HepG2 (cell line): ENCODE measurements around the gene NSFL1C. TPM values are rescaled to one million over a fixed set of nuclear protein-coding genes. Genes with fewer than 3 reads are reported as not detected.

Experiments
- ATAC-seq: fragments of 200-7000 bp; cut with Tn5 transposase; 3 replicates; pipeline ENCODE4 v1.9.1; 2020; ENCODE audit warnings: mild to moderate bottlenecking, moderate library complexity
- BruUV-seq: library from RNA; stranded (reverse); fragments of 400-500 nt; replicated peaks from 2 replicates; lab custom pipeline; 2021; lab: Mats Ljungman, UMichigan
- CTCF ChIA-PET: fragments of 300-600 bp; formaldehyde crosslinking; extraction: SDS; loops from one replicate; lab custom pipeline; 2021; ENCODE audit warnings: low total read pairs, inconsistent platforms, low intra/inter-chr PET ratio; lab: Yijun Ruan, JAX
- POLR2A ChIA-PET: fragments of 350-600 bp; sonication (Branson Sonifier 250); formaldehyde crosslinking; loops from one replicate; lab custom pipeline; 2020; ENCODE audit warnings: antibody characterized with exemption, inconsistent platforms; lab: Yijun Ruan, JAX
- DNase-seq: peaks from one replicate; pipeline ENCODE4 v3.0.0-alpha.2; 2015; ENCODE audit warnings: low spot score
- FAIRE-seq: peaks from 3 replicates; lab custom pipeline; 2011; peaks lifted over from hg19 to GRCh38; lab: Jason Lieb, UNC
- H2AFZ ChIP-seq: one replicate; pipeline ENCODE4 v1.6.1; 2011; ENCODE audit warnings: low read length, inconsistent platforms
- H3K27ac ChIP-seq: fragments of 300-600 bp; 3 replicates; pipeline ENCODE4 v1.8.0; 2011; ENCODE audit warnings: mixed run types, mild to moderate bottlenecking, mixed read lengths, low read length, inconsistent platforms; ENCODE audit not compliant: insufficient read depth; ENCODE audit errors: extremely low read length
- H3K27me3 ChIP-seq, 2 experiments: fragments of 200-600 bp in 1 of 2; 2 replicates in 1 of 2; 3 replicates in 1 of 2; pipeline versions ENCODE4 v1.6.0 to v1.8.0; 2011; ENCODE audit warnings: low read length in 2 of 2, mild to moderate bottlenecking in 2 of 2, moderate library complexity in 2 of 2, inconsistent platforms in 1 of 2; ENCODE audit not compliant: insufficient read depth in 2 of 2, control insufficient read depth in 1 of 2
- H3K36me3 ChIP-seq, 2 experiments: fragments of 200-600 bp in 1 of 2; replicated peaks in 1 of 2; 2 replicates in 1 of 2; 3 replicates in 1 of 2; pipeline versions ENCODE4 v1.5.1 to v1.8.0; 2011; ENCODE audit warnings: low read length in 2 of 2, inconsistent platforms in 1 of 2; ENCODE audit not compliant: insufficient read depth in 2 of 2, control insufficient read depth in 1 of 2
- H3K4me1 ChIP-seq: 2 replicates; pipeline ENCODE4 v1.5.1; 2012; ENCODE audit warnings: low read length, inconsistent platforms; ENCODE audit not compliant: insufficient read depth
- H3K4me2 ChIP-seq: 2 replicates; pipeline ENCODE4 v1.6.0; 2011; ENCODE audit warnings: low read depth, low read length, inconsistent platforms
- H3K4me3 ChIP-seq, 3 experiments: fragments of 200-600 bp in 1 of 3; sonication (generic), shearing (Covaris generic) in 1 of 3; replicated peaks in 1 of 3; 2 replicates each; pipeline ENCODE4 v1.5.1; 2011 to 2016; ENCODE audit warnings: low read length in 3 of 3, inconsistent platforms in 2 of 3, low read depth in 2 of 3, mild to moderate bottlenecking in 2 of 3, control low read depth in 1 of 3, mixed read lengths in 1 of 3; ENCODE audit not compliant: insufficient read depth in 1 of 3
- H3K79me2 ChIP-seq: one replicate; pipeline ENCODE4 v1.6.1; 2011; ENCODE audit warnings: low read length, inconsistent platforms; ENCODE audit not compliant: insufficient read depth
- H3K9ac ChIP-seq: 2 replicates; pipeline ENCODE4 v1.6.0; 2011; ENCODE audit warnings: mild to moderate bottlenecking, low read depth, low read length, inconsistent platforms; ENCODE audit not compliant: insufficient read depth
- H3K9me3 ChIP-seq: 2 replicates; pipeline ENCODE4 v1.5.1; 2012; ENCODE audit warnings: mild to moderate bottlenecking, low read length
- H4K20me1 ChIP-seq: 2 replicates; pipeline ENCODE4 v1.6.0; 2011; ENCODE audit warnings: inconsistent platforms, mild to moderate bottlenecking, low read length, moderate library complexity; ENCODE audit not compliant: insufficient read depth
- AGO2 ChIP-seq: fragments of 200-400 bp; formaldehyde crosslinking; optimal IDR thresholded peaks from 2 replicates; pipeline ENCODE3; 2017; ENCODE audit warnings: mild to moderate bottlenecking, low read depth, low read length, moderate library complexity
- DMAP1 ChIP-seq: IDR thresholded peaks from 2 replicates; pipeline ENCODE4 v1.6.1; 2016
- GATA4 ChIP-seq: sonication (generic); IDR thresholded peaks from 2 replicates; pipeline ENCODE4 v1.6.1; 2016; ENCODE audit warnings: antibody characterized with exemption, low read depth, borderline replicate concordance
- MTA1 ChIP-seq: sonication (generic); formaldehyde crosslinking; IDR thresholded peaks from 2 replicates; pipeline ENCODE4 v1.4.0; 2020; ENCODE audit warnings: missing genetic modification reagents, mild to moderate bottlenecking, borderline replicate concordance
- SP4 ChIP-seq: sonication (generic); formaldehyde crosslinking; IDR thresholded peaks from 2 replicates; pipeline ENCODE4 v1.8.1; 2023; ENCODE audit warnings: mild to moderate bottlenecking, missing genetic modification reagents
- TOPORS ChIP-seq: sonication (generic); formaldehyde crosslinking; IDR thresholded peaks from 2 replicates; pipeline ENCODE4 v1.8.0; 2023; ENCODE audit warnings: mild to moderate bottlenecking, missing genetic modification reagents
- ZEB1 ChIP-seq: IDR thresholded peaks from 2 replicates; pipeline ENCODE4 v1.6.1; 2012; ENCODE audit warnings: mild to moderate bottlenecking, low read depth, inconsistent platforms; ENCODE audit not compliant: insufficient replicate concordance
- ZMYM4 ChIP-seq: sonication (generic); formaldehyde crosslinking; IDR thresholded peaks from 2 replicates; pipeline ENCODE4 v1.8.1; 2023; ENCODE audit warnings: mild to moderate bottlenecking, missing genetic modification reagents
- ZNF878 ChIP-seq: sonication (generic); formaldehyde crosslinking; IDR thresholded peaks from 2 replicates; pipeline ENCODE4 v1.8.1; 2023; ENCODE audit warnings: mild to moderate bottlenecking, missing genetic modification reagents, moderate library complexity
- WGBS: methylation state at CpG from one replicate; pipeline ENCODE4 v1.1.6; 2017; ENCODE audit warnings: low lambda C conversion rate; 5-methylcytosine and 5-hydroxymethylcytosine counted together
- in situ Hi-C: cut with HindIII; loops from 2 replicates; pipeline ENCODE4 v1.10.0; 2017; ENCODE audit warnings: low pct_unique_long_range_greater_than_20kb; ENCODE audit not compliant: extremely low pct_ligation_motif_present
- intact Hi-C: fragments of 100-400 bp; cut with micrococcal nuclease; formaldehyde crosslinking; loops from one replicate; pipeline ENCODE4 v1.10.0; 2022; ENCODE audit not compliant: unreplicated experiment
- polyA plus RNA-seq, 8 experiments: library from polyadenylated mRNA; depleted of rRNA in 3 of 8; stranded (reverse) in 7 of 8; unstranded in 1 of 8; fragments of >200 nt; fragmentation: Illumina TruSeq in 4 of 8; extraction: Trizol in 4 of 8; gene quantifications; 2 replicates each; pipeline versions ENCODE4 v1.2.1 to v1.2.3, GENCODE V29; 2011 to 2016; ENCODE audit warnings: low read depth in 4 of 8, missing spikeins in 1 of 8, mixed read lengths in 1 of 8; ENCODE audit not compliant: insufficient read depth in 1 of 8
- total RNA-seq, 5 experiments: library from RNA; depleted of rRNA; stranded (reverse); fragments of >200 nt; fragmentation: Illumina TruSeq; extraction: Trizol; gene quantifications; 2 replicates each; pipeline ENCODE4 v1.2.3, GENCODE V29; 2016; ENCODE audit warnings: low read depth in 1 of 5
- TF ChIP-seq, protein P1 (sequence below): sonication (generic); formaldehyde crosslinking; IDR thresholded peaks from 2 replicates; pipeline ENCODE4 v1.4.0; 2020; ENCODE audit warnings: missing genetic modification reagents
- TF ChIP-seq, protein P2 (sequence below): sonication (generic); formaldehyde crosslinking; IDR thresholded peaks from 2 replicates; pipeline ENCODE4 v1.4.0; 2020; ENCODE audit warnings: missing genetic modification reagents, borderline replicate concordance
- TF ChIP-seq, protein P3 (sequence below): sonication (generic); formaldehyde crosslinking; IDR thresholded peaks from 2 replicates; pipeline ENCODE4 v1.5.0; 2020; ENCODE audit warnings: mild to moderate bottlenecking, missing genetic modification reagents, moderate library complexity

The NSFL1C gene
- total and polyA plus RNA-seq, 2 of the 13 experiments (the other 11 are each of a cell fraction or from before 2014, with no cell fraction given): 22.9 to 62.7 TPM

DNA sequence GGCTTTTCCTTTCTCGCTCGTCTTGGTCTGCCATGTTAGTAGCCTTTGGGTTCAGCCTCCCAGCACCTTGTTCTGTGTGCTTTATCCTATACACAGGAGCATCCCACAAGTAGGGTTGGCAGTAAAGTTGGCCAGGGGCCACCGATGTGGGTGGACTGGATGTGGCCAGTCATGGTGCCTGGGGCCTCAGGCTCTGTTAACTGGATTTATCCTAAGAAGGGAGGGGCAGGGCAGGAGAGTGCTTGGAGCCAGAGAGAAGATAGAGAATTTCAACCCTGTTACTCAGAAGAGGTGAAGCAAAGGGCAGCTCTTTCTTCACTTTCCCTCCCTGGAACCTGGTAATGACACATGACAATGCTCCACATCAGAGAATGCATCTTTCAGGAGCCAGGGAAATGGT lies 38.7 kb upstream of the NSFL1C start:
- Histone ChIP-seq H3K9ac (no peak overlapping the region), H3K4me3 (no peak overlapping the region), H3K27ac (no peak overlapping the region), H3K4me2 (no peak overlapping the region), H3K36me3 (no peaks in the 10 kb centered on the region), H4K20me1 (no peaks in the 10 kb centered on the region), H3K79me2 (no peaks in the 10 kb centered on the region), H3K4me1 (peaks cover 4% of the 10 kb centered on the region; the same call in 1 of the 2 replicates), H2AFZ (no peak overlapping the region), H3K9me3 (no peaks in the 10 kb centered on the region), H3K27me3 (peaks cover 0 to 6% of the 10 kb centered on the region in 2 experiments; a peak in 3 of 5 replicates)
- FAIRE-seq (no peak), ATAC-seq (no peak), DNase-seq (no peak)
- ChIA-PET POLR2A (no interaction called here), CTCF (no interaction called here)
- intact Hi-C loops: no loop called here
- in situ Hi-C loops: no loop called here
- no TSS peak for BruUV-seq
- WGBS: 3% methylated on average over 3 of the region's 3 CpGs
- TF ChIP-seq GATA4 (no peak), MTA1 (CRISPR knock-in tag) (no peak), ZEB1 (no peak), ZNF878 (no peak)

DNA sequence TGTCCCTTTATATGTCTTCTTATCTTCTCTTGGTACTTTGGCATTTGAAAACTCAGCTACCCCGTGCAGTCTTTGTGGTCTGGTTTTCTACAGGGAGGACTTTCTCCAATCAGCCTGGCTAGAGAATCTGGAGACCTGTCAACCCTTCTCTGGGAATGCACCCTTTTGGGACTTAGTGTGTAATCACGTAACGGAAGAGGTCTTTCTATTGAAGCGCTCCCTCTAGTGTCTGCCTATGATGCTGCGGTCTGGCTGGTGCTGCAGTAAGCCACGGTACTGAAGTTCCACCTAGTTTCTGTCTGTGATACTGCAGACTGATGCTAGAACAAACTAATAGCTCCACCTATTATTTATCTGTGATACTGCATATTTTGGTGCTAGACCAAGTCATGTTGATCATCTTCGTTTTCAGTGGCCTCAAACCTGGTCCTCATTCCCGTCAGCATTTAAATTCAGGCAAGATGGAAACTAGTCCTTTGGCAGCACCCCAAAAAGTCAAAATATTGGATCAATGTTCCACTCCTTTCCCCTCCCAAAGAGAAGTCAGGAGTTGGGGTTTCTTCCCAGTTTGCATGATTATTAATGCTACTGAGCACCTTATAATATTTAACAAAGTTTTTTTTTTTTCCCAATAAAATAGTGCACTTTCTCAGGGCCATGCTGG lies 37.0 kb upstream of the NSFL1C start:
- H3K9me3 ChIP-seq: no peaks in the 10 kb centered on the region
- ATAC-seq (peak; percentile 100), FAIRE-seq (peak; percentile 97), DNase-seq (peak; percentile 94)
- H3K4me3 ChIP-seq: no peak overlapping the region
- no peak overlapping the region for H3K27ac ChIP-seq
- H3K79me2 ChIP-seq: no peaks in the 10 kb centered on the region
- H3K4me1 ChIP-seq: peaks cover 9% of the 10 kb centered on the region; the same call in 1 of the 2 replicates
- H2AFZ ChIP-seq: no peak overlapping the region
- CTCF ChIA-PET: interaction anchor here (0.7 to 2.6 kb wide), 7 partner anchors 33 to 291 kb away, joined by 3 to 30 read pairs (median 3); partner anchors contain the start of genes FKBP1A and NSFL1C
- POLR2A ChIA-PET: no interaction called here
- no peaks in the 10 kb centered on the region for H4K20me1 ChIP-seq
- in situ Hi-C loops: no loop called here
- no peak overlapping the region for H3K9ac ChIP-seq
- BruUV-seq: no TSS peak
- WGBS: under 1% methylated on average over 8 of the region's 8 CpGs
- no peaks in the 10 kb centered on the region for H3K36me3 ChIP-seq
- H3K4me2 ChIP-seq: no peak overlapping the region
- H3K27me3 ChIP-seq: peaks cover 0 to 6% of the 10 kb centered on the region in 2 experiments; a peak in 3 of 5 replicates
- intact Hi-C loops: loop anchor here (1.0 kb wide), 4 partner anchors 33 to 190 kb away; partner anchors contain the start of gene NSFL1C
- TF ChIP-seq TOPORS (CRISPR knock-in tag) (no peak), AGO2 (no peak), DMAP1 (CRISPR knock-in tag) (peak; percentile 55; the same call in 1 of the 2 replicates), ZMYM4 (CRISPR knock-in tag) (peak; percentile 53), SP4 (CRISPR knock-in tag) (0 out of 2 replicates have a peak, but pooled peaks have one; percentile 35)
- TF ChIP-seq, protein P1, sequence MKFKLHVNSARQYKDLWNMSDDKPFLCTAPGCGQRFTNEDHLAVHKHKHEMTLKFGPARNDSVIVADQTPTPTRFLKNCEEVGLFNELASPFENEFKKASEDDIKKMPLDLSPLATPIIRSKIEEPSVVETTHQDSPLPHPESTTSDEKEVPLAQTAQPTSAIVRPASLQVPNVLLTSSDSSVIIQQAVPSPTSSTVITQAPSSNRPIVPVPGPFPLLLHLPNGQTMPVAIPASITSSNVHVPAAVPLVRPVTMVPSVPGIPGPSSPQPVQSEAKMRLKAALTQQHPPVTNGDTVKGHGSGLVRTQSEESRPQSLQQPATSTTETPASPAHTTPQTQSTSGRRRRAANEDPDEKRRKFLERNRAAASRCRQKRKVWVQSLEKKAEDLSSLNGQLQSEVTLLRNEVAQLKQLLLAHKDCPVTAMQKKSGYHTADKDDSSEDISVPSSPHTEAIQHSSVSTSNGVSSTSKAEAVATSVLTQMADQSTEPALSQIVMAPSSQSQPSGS (CRISPR knock-in tag): peak; percentile 75; the same call in 1 of the 2 replicates
- TF ChIP-seq, protein P2, sequence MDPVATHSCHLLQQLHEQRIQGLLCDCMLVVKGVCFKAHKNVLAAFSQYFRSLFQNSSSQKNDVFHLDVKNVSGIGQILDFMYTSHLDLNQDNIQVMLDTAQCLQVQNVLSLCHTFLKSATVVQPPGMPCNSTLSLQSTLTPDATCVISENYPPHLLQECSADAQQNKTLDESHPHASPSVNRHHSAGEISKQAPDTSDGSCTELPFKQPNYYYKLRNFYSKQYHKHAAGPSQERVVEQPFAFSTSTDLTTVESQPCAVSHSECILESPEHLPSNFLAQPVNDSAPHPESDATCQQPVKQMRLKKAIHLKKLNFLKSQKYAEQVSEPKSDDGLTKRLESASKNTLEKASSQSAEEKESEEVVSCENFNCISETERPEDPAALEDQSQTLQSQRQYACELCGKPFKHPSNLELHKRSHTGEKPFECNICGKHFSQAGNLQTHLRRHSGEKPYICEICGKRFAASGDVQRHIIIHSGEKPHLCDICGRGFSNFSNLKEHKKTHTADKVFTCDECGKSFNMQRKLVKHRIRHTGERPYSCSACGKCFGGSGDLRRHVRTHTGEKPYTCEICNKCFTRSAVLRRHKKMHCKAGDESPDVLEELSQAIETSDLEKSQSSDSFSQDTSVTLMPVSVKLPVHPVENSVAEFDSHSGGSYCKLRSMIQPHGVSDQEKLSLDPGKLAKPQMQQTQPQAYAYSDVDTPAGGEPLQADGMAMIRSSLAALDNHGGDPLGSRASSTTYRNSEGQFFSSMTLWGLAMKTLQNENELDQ (CRISPR knock-in tag): peak; percentile 65; the same call in 1 of the 2 replicates
- TF ChIP-seq, protein P3, sequence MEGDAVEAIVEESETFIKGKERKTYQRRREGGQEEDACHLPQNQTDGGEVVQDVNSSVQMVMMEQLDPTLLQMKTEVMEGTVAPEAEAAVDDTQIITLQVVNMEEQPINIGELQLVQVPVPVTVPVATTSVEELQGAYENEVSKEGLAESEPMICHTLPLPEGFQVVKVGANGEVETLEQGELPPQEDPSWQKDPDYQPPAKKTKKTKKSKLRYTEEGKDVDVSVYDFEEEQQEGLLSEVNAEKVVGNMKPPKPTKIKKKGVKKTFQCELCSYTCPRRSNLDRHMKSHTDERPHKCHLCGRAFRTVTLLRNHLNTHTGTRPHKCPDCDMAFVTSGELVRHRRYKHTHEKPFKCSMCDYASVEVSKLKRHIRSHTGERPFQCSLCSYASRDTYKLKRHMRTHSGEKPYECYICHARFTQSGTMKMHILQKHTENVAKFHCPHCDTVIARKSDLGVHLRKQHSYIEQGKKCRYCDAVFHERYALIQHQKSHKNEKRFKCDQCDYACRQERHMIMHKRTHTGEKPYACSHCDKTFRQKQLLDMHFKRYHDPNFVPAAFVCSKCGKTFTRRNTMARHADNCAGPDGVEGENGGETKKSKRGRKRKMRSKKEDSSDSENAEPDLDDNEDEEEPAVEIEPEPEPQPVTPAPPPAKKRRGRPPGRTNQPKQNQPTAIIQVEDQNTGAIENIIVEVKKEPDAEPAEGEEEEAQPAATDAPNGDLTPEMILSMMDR: peak; percentile 97
